Uterus (tissue), 2 donors: ENCODE measurements around the gene TMEM161A.

Source experiments
- POLR2A ChIP-seq, 2 donors: fragments of 450-650 bp; IDR thresholded peaks; one replicate each; pipeline ENCODE4 v1.6.1; 2016; ENCODE audit warnings: antibody characterized with exemption in 2 of 2, mild to moderate bottlenecking in 1 of 2, moderate library complexity in 1 of 2
- TF ChIP-seq, protein P1 (sequence below), 4 experiments: fragments of 200-600 bp in 2 of 4; fragments of 450-650 bp in 2 of 4; sonication (generic) in 2 of 4; IDR thresholded peaks; one replicate each; pipeline ENCODE4 v1.5.1; 2016 to 2019; ENCODE audit warnings: antibody characterized with exemption in 4 of 4, mild to moderate bottlenecking in 2 of 4, moderate library complexity in 1 of 4

DNA sequence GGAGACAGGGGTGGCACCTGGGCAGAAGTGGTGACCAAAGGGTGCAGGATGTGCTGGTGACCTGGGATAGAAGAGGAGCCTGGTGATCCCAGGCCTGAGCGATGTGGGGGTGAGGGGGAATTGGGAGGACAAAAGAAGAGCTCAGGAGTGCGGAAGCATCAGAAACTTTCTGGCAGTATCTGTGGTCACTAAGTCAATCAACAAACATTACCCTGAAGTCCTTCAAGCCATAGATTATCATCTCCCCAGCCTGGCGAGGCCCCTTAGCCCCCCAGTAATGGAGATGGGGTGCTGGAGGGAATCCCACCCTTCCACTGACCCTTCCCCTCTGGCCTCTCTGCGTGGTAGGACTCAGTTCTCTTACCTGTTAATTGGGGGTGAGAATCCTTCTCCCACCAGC is 21.3 kb upstream of the TMEM161A start:
- TF ChIP-seq, protein P1, sequence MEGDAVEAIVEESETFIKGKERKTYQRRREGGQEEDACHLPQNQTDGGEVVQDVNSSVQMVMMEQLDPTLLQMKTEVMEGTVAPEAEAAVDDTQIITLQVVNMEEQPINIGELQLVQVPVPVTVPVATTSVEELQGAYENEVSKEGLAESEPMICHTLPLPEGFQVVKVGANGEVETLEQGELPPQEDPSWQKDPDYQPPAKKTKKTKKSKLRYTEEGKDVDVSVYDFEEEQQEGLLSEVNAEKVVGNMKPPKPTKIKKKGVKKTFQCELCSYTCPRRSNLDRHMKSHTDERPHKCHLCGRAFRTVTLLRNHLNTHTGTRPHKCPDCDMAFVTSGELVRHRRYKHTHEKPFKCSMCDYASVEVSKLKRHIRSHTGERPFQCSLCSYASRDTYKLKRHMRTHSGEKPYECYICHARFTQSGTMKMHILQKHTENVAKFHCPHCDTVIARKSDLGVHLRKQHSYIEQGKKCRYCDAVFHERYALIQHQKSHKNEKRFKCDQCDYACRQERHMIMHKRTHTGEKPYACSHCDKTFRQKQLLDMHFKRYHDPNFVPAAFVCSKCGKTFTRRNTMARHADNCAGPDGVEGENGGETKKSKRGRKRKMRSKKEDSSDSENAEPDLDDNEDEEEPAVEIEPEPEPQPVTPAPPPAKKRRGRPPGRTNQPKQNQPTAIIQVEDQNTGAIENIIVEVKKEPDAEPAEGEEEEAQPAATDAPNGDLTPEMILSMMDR (IDR thresholded peaks at IDR 0.05): no peak
- no peak for TF ChIP-seq POLR2A (IDR thresholded peaks at IDR 0.05)
